Panc1 (cell line): ENCODE measurements around the gene GGCX. TPM values are rescaled to one million over a fixed set of nuclear protein-coding genes. Genes with fewer than 3 reads are reported as not detected.
A peak's percentile ranks its signal among the peaks of the same experiment; 100 is the strongest.
"Not testable (repeated sequence)": the region's sequence is repeated elsewhere in the genome, so short reads cannot be mapped to it uniquely, and the experiment has no call there.

Source experiments
- ATAC-seq: fragments of 200-7000 bp; cut with Tn5 transposase; 2 replicates; pipeline ENCODE4 v1.9.1; 2020; ENCODE audit warnings: mild to moderate bottlenecking, moderate library complexity
- BruUV-seq: library from RNA; stranded (reverse); fragments of 400-500 nt; replicated peaks from 2 replicates; lab custom pipeline; 2021; lab: Mats Ljungman, UMichigan
- CTCF ChIA-PET: fragments of 300-600 bp; sonication (Branson Sonifier 250); formaldehyde crosslinking; loops from one replicate; lab custom pipeline; 2022; ENCODE audit warnings: antibody characterized with exemption; lab: Charles Lee
- POLR2A ChIA-PET: fragments of 300-600 bp; sonication (Branson Sonifier 250); formaldehyde crosslinking; loops from one replicate; lab custom pipeline; 2022; ENCODE audit warnings: antibody characterized with exemption; lab: Charles Lee
- DNase-seq: peaks from one replicate; pipeline ENCODE4 v3.0.0-alpha.2; 2010; ENCODE audit warnings: low read depth, low spot score
- H3K27ac ChIP-seq: 2 replicates; pipeline ENCODE4 v1.5.1; 2011; ENCODE audit warnings: mild to moderate bottlenecking, low read length, inconsistent platforms
- H3K27me3 ChIP-seq: fragments of 200-500 bp; sonication (Bioruptor generic); 2 replicates; pipeline ENCODE4 v1.6.0; 2014; ENCODE audit warnings: low read length, inconsistent platforms; ENCODE audit not compliant: control insufficient read depth, insufficient read depth
- H3K36me3 ChIP-seq: fragments of 200-500 bp; sonication (Bioruptor generic); 2 replicates; pipeline ENCODE4 v1.5.1; 2014; ENCODE audit warnings: inconsistent platforms, mild to moderate bottlenecking, low read length, moderate library complexity; ENCODE audit not compliant: control insufficient read depth, insufficient read depth
- H3K4me1 ChIP-seq: 2 replicates; pipeline ENCODE4 v1.5.1; 2011; ENCODE audit warnings: inconsistent platforms, mild to moderate bottlenecking, low read length, moderate library complexity; ENCODE audit not compliant: control insufficient read depth, insufficient read depth
- H3K4me3 ChIP-seq, 2 experiments: 2 replicates each; pipeline ENCODE4 v1.5.1; 2011 to 2012; ENCODE audit warnings: low read depth in 2 of 2, low read length in 2 of 2, mild to moderate bottlenecking in 2 of 2, inconsistent platforms in 1 of 2, moderate library complexity in 1 of 2
- H3K9me3 ChIP-seq: fragments of 200-500 bp; sonication (Bioruptor generic); 2 replicates; pipeline ENCODE4 v1.5.1; 2014; ENCODE audit warnings: low read depth, mild to moderate bottlenecking, inconsistent platforms, low read length, moderate library complexity; ENCODE audit not compliant: control insufficient read depth, insufficient read depth
- POLR2AphosphoS5 ChIP-seq: IDR thresholded peaks from 2 replicates; pipeline ENCODE4 v1.6.1; 2012; ENCODE audit warnings: mild to moderate bottlenecking, low read depth, low read length, moderate library complexity
- SIN3A ChIP-seq: IDR thresholded peaks from 2 replicates; pipeline ENCODE4 v1.6.1; 2012; ENCODE audit warnings: low read depth, mild to moderate bottlenecking, low read length, moderate library complexity, borderline replicate concordance; ENCODE audit not compliant: insufficient read depth
- TCF7L2 ChIP-seq: IDR thresholded peaks from 2 replicates; pipeline ENCODE4 v1.6.1; 2011; ENCODE audit warnings: mild to moderate bottlenecking, low read depth, low read length, inconsistent platforms
- in situ Hi-C: cut with HindIII; loops from 2 replicates; pipeline ENCODE4 v1.10.0; 2016; ENCODE audit warnings: low sequenced_read_pairs, low pct_unique_long_range_greater_than_20kb
- intact Hi-C: fragments of 100-400 bp; cut with micrococcal nuclease; formaldehyde crosslinking; loops from one replicate; pipeline ENCODE4 v1.10.0; 2022; ENCODE audit not compliant: unreplicated experiment
- total RNA-seq: library from RNA; stranded (reverse); gene quantifications from one replicate; pipeline ENCODE4 v1.2.1, GENCODE V29; 2021; ENCODE audit not compliant: unreplicated experiment
- TF ChIP-seq, protein P1 (sequence below), 2 experiments: IDR thresholded peaks; 2 replicates each; pipeline ENCODE4 v1.6.1; 2011 to 2012; ENCODE audit warnings: low read depth in 2 of 2, control low read depth in 1 of 2, low read length in 1 of 2, mild to moderate bottlenecking in 1 of 2, moderate library complexity in 1 of 2; ENCODE audit not compliant: insufficient read depth in 1 of 2
- TF ChIP-seq, protein P2 (sequence below): fragments of 450-650 bp; IDR thresholded peaks from 2 replicates; pipeline ENCODE4 v1.5.1; 2017; ENCODE audit warnings: mild to moderate bottlenecking

Gene GGCX
- total RNA-seq, 1 experiment from 2014 or later, result 64.1 TPM

DNA sequence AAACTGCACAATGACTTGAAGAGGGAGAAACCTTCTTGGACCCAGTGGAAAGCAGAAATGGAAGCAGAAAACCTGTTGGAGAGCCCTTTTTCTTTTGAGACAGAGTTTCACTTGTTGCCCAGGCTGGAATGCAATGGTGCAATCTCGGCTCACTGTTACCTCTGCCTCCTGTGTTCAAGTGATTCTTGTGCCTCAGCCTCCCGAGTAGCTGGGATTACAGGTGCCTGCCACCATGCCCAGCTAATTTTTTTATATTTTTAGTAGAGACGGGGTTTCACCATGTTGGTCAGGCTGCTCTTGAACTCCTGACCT, 42.8 kb upstream of the GGCX start:
- ATAC-seq, intact Hi-C loops, H3K9me3 ChIP-seq, in situ Hi-C loops, H3K27me3 ChIP-seq, H3K27ac ChIP-seq, H3K36me3 ChIP-seq, DNase-seq, BruUV-seq: not testable (repeated sequence)
- peaks cover 29% of the 10 kb centered on the region for H3K4me1 ChIP-seq
- peak overlapping the region; percentile 97 to 99; a peak in 3 of 4 replicates for H3K4me3 ChIP-seq
- POLR2A ChIA-PET, result interaction anchor here (0.5 to 0.7 kb wide), 4 partner anchors 12 to 166 kb away, joined by 4 to 5 read pairs (median 4); no protein-coding TSS in a partner anchor
- CTCF ChIA-PET, result interaction anchor here (0.5 to 0.7 kb wide), 3 partner anchors 8 to 838 kb away, joined by 4 to 8 read pairs (median 8); partner anchors contain the start of gene C2orf68
- TF ChIP-seq POLR2AphosphoS5, result 0 out of 2 replicates have a peak, but pooled peaks have one; percentile 0

DNA sequence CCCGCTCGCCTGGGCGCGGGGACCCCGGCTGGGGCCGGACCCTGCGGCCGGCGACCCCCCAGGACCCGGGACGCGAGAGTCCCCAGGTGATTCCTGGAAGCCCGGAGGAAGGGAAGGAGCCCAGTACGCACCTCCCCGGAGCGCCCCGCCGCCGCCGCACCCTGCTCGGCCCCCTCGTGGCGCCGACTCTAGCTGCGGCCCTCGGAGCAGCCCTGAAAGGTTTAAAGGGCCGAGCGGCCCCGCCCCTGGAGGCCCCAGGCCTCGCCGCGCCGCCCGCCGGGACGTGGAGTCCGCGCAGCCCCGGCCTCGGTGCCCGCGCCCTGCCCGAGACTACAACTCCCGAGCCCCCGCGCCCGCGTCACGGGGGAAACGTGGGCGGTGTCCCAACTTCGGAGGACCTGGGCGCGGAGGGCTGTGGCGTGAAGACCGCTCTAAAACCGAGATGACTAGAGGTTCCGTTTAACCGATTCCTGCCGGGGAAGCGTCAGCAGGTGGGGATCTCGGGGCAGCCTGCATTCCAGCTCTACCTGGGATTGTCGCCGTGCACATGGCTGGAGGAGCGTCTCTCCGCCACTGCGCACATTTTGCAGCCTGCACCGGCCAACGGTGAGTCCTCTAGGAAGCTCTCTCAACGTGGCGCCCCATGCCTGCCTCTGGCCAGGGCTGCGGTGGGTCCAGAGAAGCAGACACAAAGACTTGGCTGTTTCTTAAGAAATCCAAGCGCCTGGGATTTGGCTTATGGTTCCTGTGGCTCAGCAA, 41.4 kb upstream of the GGCX start, which contains the start of gene TMEM150A:
Gene TMEM150A, minus strand, starts transcription at position 223 of the 759 bp plus-strand sequence. CDS start 750 bp downstream, outside the sequence.
- no peaks in the 10 kb centered on the region for H3K9me3 ChIP-seq
- H3K4me1 ChIP-seq, result peaks cover 37% of the 10 kb centered on the region
- ATAC-seq, result peak; percentile 97
- H3K4me3 ChIP-seq, result peak within 1 kb of the TSS; percentile 97 to 99
- BruUV-seq, result no TSS peak
- no peaks in the 10 kb centered on the region for H3K27me3 ChIP-seq
- no peak for DNase-seq
- peak within 1 kb of the TSS; percentile 88 for H3K27ac ChIP-seq
- ChIA-PET CTCF (interaction anchor here (0.6 kb wide), 1 partner anchor 210 kb away, joined by 4 read pairs; no protein-coding TSS in a partner anchor), POLR2A (interaction anchor here (0.5 kb wide), 1 partner anchor 183 kb away, joined by 3 read pairs; no protein-coding TSS in a partner anchor)
- H3K36me3 ChIP-seq, result no peaks in the 10 kb centered on the region
- intact Hi-C loops, result no loop called here
- in situ Hi-C loops, result no loop called here
- no peak for TF ChIP-seq POLR2AphosphoS5
- peak; percentile 59; the same call in 1 of the 2 replicates for TF ChIP-seq TCF7L2
- TF ChIP-seq SIN3A, result peak; percentile 99
- TF ChIP-seq, protein P1, sequence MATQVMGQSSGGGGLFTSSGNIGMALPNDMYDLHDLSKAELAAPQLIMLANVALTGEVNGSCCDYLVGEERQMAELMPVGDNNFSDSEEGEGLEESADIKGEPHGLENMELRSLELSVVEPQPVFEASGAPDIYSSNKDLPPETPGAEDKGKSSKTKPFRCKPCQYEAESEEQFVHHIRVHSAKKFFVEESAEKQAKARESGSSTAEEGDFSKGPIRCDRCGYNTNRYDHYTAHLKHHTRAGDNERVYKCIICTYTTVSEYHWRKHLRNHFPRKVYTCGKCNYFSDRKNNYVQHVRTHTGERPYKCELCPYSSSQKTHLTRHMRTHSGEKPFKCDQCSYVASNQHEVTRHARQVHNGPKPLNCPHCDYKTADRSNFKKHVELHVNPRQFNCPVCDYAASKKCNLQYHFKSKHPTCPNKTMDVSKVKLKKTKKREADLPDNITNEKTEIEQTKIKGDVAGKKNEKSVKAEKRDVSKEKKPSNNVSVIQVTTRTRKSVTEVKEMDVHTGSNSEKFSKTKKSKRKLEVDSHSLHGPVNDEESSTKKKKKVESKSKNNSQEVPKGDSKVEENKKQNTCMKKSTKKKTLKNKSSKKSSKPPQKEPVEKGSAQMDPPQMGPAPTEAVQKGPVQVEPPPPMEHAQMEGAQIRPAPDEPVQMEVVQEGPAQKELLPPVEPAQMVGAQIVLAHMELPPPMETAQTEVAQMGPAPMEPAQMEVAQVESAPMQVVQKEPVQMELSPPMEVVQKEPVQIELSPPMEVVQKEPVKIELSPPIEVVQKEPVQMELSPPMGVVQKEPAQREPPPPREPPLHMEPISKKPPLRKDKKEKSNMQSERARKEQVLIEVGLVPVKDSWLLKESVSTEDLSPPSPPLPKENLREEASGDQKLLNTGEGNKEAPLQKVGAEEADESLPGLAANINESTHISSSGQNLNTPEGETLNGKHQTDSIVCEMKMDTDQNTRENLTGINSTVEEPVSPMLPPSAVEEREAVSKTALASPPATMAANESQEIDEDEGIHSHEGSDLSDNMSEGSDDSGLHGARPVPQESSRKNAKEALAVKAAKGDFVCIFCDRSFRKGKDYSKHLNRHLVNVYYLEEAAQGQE (IDR thresholded peaks at IDR 0.05; ENCODE audit: insufficient read depth in 1 of 2, low read depth in 2 of 2, low read length in 1 of 2), result no peak
- TF ChIP-seq, protein P2, sequence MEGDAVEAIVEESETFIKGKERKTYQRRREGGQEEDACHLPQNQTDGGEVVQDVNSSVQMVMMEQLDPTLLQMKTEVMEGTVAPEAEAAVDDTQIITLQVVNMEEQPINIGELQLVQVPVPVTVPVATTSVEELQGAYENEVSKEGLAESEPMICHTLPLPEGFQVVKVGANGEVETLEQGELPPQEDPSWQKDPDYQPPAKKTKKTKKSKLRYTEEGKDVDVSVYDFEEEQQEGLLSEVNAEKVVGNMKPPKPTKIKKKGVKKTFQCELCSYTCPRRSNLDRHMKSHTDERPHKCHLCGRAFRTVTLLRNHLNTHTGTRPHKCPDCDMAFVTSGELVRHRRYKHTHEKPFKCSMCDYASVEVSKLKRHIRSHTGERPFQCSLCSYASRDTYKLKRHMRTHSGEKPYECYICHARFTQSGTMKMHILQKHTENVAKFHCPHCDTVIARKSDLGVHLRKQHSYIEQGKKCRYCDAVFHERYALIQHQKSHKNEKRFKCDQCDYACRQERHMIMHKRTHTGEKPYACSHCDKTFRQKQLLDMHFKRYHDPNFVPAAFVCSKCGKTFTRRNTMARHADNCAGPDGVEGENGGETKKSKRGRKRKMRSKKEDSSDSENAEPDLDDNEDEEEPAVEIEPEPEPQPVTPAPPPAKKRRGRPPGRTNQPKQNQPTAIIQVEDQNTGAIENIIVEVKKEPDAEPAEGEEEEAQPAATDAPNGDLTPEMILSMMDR, result no peak
